ENCODE data around the gene LMO7. TPM values are rescaled to one million over a fixed set of nuclear protein-coding genes. Genes with fewer than 3 reads are reported as not detected.

Gene LMO7
- total RNA-seq, 2 experiments from 2014 or later, result 21.4 to 25.4 TPM

DNA sequence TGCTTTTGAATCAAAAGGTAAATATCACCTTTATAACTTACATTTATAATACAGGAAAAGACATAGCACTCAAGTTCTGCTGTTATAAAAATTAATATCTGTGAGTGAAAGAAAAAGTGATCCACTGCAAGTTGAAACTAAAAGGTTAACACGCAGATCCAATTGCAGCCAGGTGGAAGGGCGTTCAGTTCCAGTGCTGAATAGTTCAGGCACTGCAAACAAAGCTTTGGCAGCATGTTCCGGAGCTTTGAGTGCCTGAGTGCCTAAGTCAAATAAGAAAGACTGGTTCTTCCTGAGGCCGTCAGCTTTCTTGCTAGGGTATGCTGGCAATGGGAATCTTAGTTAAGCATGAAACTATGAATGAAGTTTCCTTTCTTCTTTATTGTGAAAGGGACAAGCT, 200.3 kb downstream of the LMO7 start:
- POLR2A ChIA-PET, result no interaction called here
- TF ChIP-seq EZH2phosphoT487 (IDR thresholded peaks at IDR 0.05; ENCODE audit: borderline replicate concordance, low read depth, low read length), result no peak
- TF ChIP-seq, protein P1, sequence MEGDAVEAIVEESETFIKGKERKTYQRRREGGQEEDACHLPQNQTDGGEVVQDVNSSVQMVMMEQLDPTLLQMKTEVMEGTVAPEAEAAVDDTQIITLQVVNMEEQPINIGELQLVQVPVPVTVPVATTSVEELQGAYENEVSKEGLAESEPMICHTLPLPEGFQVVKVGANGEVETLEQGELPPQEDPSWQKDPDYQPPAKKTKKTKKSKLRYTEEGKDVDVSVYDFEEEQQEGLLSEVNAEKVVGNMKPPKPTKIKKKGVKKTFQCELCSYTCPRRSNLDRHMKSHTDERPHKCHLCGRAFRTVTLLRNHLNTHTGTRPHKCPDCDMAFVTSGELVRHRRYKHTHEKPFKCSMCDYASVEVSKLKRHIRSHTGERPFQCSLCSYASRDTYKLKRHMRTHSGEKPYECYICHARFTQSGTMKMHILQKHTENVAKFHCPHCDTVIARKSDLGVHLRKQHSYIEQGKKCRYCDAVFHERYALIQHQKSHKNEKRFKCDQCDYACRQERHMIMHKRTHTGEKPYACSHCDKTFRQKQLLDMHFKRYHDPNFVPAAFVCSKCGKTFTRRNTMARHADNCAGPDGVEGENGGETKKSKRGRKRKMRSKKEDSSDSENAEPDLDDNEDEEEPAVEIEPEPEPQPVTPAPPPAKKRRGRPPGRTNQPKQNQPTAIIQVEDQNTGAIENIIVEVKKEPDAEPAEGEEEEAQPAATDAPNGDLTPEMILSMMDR (conservative IDR thresholded peaks at IDR 0.05; ENCODE audit: low read length), result no peak

DNA sequence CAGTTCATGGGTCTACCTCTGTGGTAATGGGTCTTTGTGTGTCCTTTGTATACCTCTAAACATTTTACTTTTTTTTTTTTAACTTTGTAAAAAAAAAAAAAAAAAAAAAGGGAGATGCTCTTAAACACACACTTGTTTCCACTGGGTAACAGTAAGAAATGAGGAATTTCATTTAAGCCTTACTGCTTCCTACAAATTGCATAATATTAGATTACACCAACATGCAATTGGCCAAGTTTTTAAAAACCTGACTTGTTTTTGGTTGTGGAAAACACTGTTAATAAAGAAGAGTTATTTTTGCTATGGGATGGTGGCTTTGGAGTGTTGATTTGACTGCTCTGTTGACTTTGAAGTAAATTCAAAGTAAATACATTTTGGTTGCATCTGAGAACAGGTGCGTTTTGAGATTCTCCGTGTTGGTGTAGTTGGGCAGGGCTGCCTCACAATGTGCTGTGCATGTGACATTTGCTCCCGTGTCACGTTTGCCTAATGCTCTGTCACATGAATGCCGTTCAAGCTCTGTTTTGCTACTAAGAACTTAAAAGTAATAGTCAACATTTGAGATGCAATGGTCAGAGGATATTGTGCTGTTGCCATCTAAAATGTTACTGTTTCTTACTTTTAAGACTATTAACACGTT, 202.4 kb downstream of the LMO7 start:
- POLR2A ChIA-PET, result no interaction called here
- Histone ChIP-seq H2AFZ (ENCODE audit: low read length) (no peak overlapping the region), H3K4me3 (ENCODE audit: low read depth, low read length, poor library complexity, severe bottlenecking) (no peak overlapping the region), H3K27ac (ENCODE audit: low read depth, low read length, poor library complexity, severe bottlenecking) (no peak overlapping the region), H3K9me2 (ENCODE audit: insufficient read depth, low read length) (no peaks in the 10 kb centered on the region), H3K9me3 (ENCODE audit: low read length) (no peaks in the 10 kb centered on the region), H4K20me1 (ENCODE audit: insufficient read depth, low read length) (no peaks in the 10 kb centered on the region), H3K4me2 (ENCODE audit: low read length) (no peak overlapping the region), H3K36me3 (ENCODE audit: insufficient read depth, low read length) (no peaks in the 10 kb centered on the region), H3K79me2 (ENCODE audit: insufficient read depth, low read depth, low read length) (no peaks in the 10 kb centered on the region), H3K4me1 (ENCODE audit: insufficient read depth, low read length, poor library complexity, severe bottlenecking) (no peaks in the 10 kb centered on the region)
- DNase-seq (ENCODE audit: low spot score), result no peak
- TF ChIP-seq, protein P1 (conservative IDR thresholded peaks at IDR 0.05; ENCODE audit: low read length), result no peak
- no peak for TF ChIP-seq EZH2phosphoT487 (IDR thresholded peaks at IDR 0.05; ENCODE audit: borderline replicate concordance, low read depth, low read length)
- intact Hi-C loops (cut with micrococcal nuclease; ENCODE audit: unreplicated experiment), result no loop called here
- BruUV-seq (replicated peaks), result no TSS peak
- CTCF ChIA-PET (ENCODE audit: unreplicated experiment), result no interaction called here

More for the DNA sequence above, 200.3 kb downstream of the LMO7 start:
- no peaks in the 10 kb centered on the region for H3K9me2 ChIP-seq (ENCODE audit: insufficient read depth, low read length)
- no peaks in the 10 kb centered on the region for H3K36me3 ChIP-seq (ENCODE audit: insufficient read depth, low read length)
- intact Hi-C loops (cut with micrococcal nuclease; ENCODE audit: unreplicated experiment), result no loop called here
- no peak overlapping the region for H2AFZ ChIP-seq (ENCODE audit: low read length)
- no peak overlapping the region for H3K4me2 ChIP-seq (ENCODE audit: low read length)
- H3K4me3 ChIP-seq (ENCODE audit: low read depth, low read length, poor library complexity, severe bottlenecking), result no peak overlapping the region
- no peak overlapping the region for H3K27ac ChIP-seq (ENCODE audit: low read depth, low read length, poor library complexity, severe bottlenecking)
- H4K20me1 ChIP-seq (ENCODE audit: insufficient read depth, low read length), result no peaks in the 10 kb centered on the region
- no peaks in the 10 kb centered on the region for H3K79me2 ChIP-seq (ENCODE audit: insufficient read depth, low read depth, low read length)
- BruUV-seq (replicated peaks), result no TSS peak
- CTCF ChIA-PET (ENCODE audit: unreplicated experiment), result no interaction called here
- no peak for DNase-seq (ENCODE audit: low spot score)
- H3K9me3 ChIP-seq (ENCODE audit: low read length), result no peaks in the 10 kb centered on the region
- no peaks in the 10 kb centered on the region for H3K4me1 ChIP-seq (ENCODE audit: insufficient read depth, low read length, poor library complexity, severe bottlenecking)

DNA sequence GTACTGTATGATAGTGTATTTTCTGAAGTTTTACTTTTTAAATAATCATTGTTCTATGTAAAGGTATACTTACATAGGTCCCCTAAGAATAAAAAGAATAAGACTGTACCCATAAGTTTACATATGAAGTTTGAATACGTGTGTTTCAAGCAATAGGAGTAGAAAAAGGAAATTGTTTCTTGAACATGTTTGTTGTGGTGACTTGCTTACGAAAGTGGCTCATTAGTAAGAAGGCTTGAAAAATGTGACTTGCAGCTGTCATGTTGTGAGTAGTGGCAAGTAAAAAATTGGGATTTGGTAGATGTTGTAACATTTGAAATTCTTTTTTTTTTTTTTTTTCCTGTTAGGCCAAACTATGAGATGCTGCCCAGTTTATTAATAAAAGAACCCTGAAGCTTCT, 203.3 kb downstream of the LMO7 start:
- no peaks in the 10 kb centered on the region for H3K79me2 ChIP-seq (ENCODE audit: insufficient read depth, low read depth, low read length)
- H3K4me3 ChIP-seq (ENCODE audit: low read depth, low read length, poor library complexity, severe bottlenecking), result no peak overlapping the region
- H3K4me2 ChIP-seq (ENCODE audit: low read length), result no peak overlapping the region
- no peak for DNase-seq (ENCODE audit: low spot score)
- ChIA-PET CTCF (ENCODE audit: unreplicated experiment) (no interaction called here), POLR2A (no interaction called here)
- no peaks in the 10 kb centered on the region for H3K36me3 ChIP-seq (ENCODE audit: insufficient read depth, low read length)
- no TSS peak for BruUV-seq (replicated peaks)
- no peaks in the 10 kb centered on the region for H3K4me1 ChIP-seq (ENCODE audit: insufficient read depth, low read length, poor library complexity, severe bottlenecking)
- H4K20me1 ChIP-seq (ENCODE audit: insufficient read depth, low read length), result no peaks in the 10 kb centered on the region
- H3K9me2 ChIP-seq (ENCODE audit: insufficient read depth, low read length), result no peaks in the 10 kb centered on the region
- H2AFZ ChIP-seq (ENCODE audit: low read length), result no peak overlapping the region
- H3K27ac ChIP-seq (ENCODE audit: low read depth, low read length, poor library complexity, severe bottlenecking), result no peak overlapping the region
- no peak for TF ChIP-seq EZH2phosphoT487 (IDR thresholded peaks at IDR 0.05; ENCODE audit: borderline replicate concordance, low read depth, low read length)
- TF ChIP-seq, protein P1 (conservative IDR thresholded peaks at IDR 0.05; ENCODE audit: low read length), result no peak
- intact Hi-C loops (cut with micrococcal nuclease; ENCODE audit: unreplicated experiment), result no loop called here
- H3K9me3 ChIP-seq (ENCODE audit: low read length), result no peaks in the 10 kb centered on the region

Data from OCI-LY7 (cell line).